Smooth muscle cell (in vitro differentiated cells): ENCODE data around the gene P2RY2. TPM values are rescaled to one million over a fixed set of nuclear protein-coding genes. Genes with fewer than 3 reads are reported as not detected.
"Not testable (repeated sequence)": the region's sequence is repeated elsewhere in the genome, so short reads cannot be mapped to it uniquely, and the experiment has no call there.

Experiments
- DNase-seq: peaks from one replicate; lab custom pipeline; 2025; ENCODE audit not compliant: unreplicated experiment; lab: John Stamatoyannopoulos, UW
- H2AFZ ChIP-seq: fragments of 200-600 bp; sonication (generic); 2 replicates; pipeline ENCODE4 v1.6.0; 2016; ENCODE audit warnings: antibody characterized with exemption, low read depth, mild to moderate bottlenecking
- H3F3A ChIP-seq: fragments of 200-600 bp; sonication (generic); 2 replicates; pipeline ENCODE4 v1.6.0; 2017; ENCODE audit warnings: antibody characterized with exemption, low read depth
- H3K27ac ChIP-seq: fragments of 200-600 bp; sonication (generic); 2 replicates; pipeline ENCODE4 v1.5.1; 2016; ENCODE audit warnings: low read depth, mild to moderate bottlenecking
- H3K27me3 ChIP-seq: fragments of 200-600 bp; sonication (generic); 2 replicates; pipeline ENCODE4 v1.6.1; 2016; ENCODE audit warnings: low read depth, mild to moderate bottlenecking
- H3K36me3 ChIP-seq: fragments of 200-600 bp; sonication (generic); 2 replicates; pipeline ENCODE4 v1.5.1; 2016; ENCODE audit warnings: low read depth
- H3K4me1 ChIP-seq: fragments of 200-600 bp; sonication (generic); 2 replicates; pipeline ENCODE4 v1.5.1; 2016; ENCODE audit warnings: low read depth
- H3K4me2 ChIP-seq: fragments of 200-600 bp; sonication (generic); 2 replicates; pipeline ENCODE4 v1.6.0; 2016; ENCODE audit warnings: mild to moderate bottlenecking
- H3K4me3 ChIP-seq: fragments of 200-600 bp; sonication (generic); 2 replicates; pipeline ENCODE4 v1.5.1; 2016; ENCODE audit warnings: mild to moderate bottlenecking
- H3K79me2 ChIP-seq: fragments of 200-600 bp; sonication (generic); 2 replicates; pipeline ENCODE4 v1.6.0; 2016; ENCODE audit warnings: low read depth, mild to moderate bottlenecking
- H3K9ac ChIP-seq: fragments of 200-600 bp; sonication (generic); 2 replicates; pipeline ENCODE4 v1.6.0; 2016; ENCODE audit warnings: low read depth
- H3K9me3 ChIP-seq: fragments of 200-600 bp; sonication (generic); replicated peaks from 2 replicates; pipeline ENCODE4 v1.5.1; 2016; ENCODE audit warnings: low read depth
- H4K20me1 ChIP-seq: fragments of 200-600 bp; sonication (generic); 2 replicates; pipeline ENCODE4 v1.6.0; 2016; ENCODE audit warnings: low read depth
- WGBS: methylation state at CpG from one replicate; pipeline ENCODE4 v1.1.7; 2016; ENCODE audit warnings: low lambda C conversion rate; 5-methylcytosine and 5-hydroxymethylcytosine counted together
- polyA plus RNA-seq: library from polyadenylated mRNA; unstranded; fragments of >200 nt; fragmentation: Nextera tagmentation; extraction: Ambion mirVana; gene quantifications from 2 replicates; pipeline ENCODE4 v1.2.1, GENCODE V29; 2016
- total RNA-seq: library from RNA; depleted of rRNA; stranded (reverse); fragments of >200 nt; gene quantifications from 2 replicates; pipeline ENCODE4 v1.2.3, GENCODE V29; 2014
- TF ChIP-seq, protein P1 (sequence below): fragments of 200-600 bp; sonication (generic); IDR thresholded peaks from 2 replicates; pipeline ENCODE4 v1.5.1; 2017; ENCODE audit warnings: borderline replicate concordance, mild to moderate bottlenecking, antibody characterized with exemption; ENCODE audit not compliant: insufficient read depth, poor library complexity, severe bottlenecking

P2RY2 gene
- total and polyA plus RNA-seq, 2 experiments from 2014 or later = 5.8 TPM; not detected in 1

DNA sequence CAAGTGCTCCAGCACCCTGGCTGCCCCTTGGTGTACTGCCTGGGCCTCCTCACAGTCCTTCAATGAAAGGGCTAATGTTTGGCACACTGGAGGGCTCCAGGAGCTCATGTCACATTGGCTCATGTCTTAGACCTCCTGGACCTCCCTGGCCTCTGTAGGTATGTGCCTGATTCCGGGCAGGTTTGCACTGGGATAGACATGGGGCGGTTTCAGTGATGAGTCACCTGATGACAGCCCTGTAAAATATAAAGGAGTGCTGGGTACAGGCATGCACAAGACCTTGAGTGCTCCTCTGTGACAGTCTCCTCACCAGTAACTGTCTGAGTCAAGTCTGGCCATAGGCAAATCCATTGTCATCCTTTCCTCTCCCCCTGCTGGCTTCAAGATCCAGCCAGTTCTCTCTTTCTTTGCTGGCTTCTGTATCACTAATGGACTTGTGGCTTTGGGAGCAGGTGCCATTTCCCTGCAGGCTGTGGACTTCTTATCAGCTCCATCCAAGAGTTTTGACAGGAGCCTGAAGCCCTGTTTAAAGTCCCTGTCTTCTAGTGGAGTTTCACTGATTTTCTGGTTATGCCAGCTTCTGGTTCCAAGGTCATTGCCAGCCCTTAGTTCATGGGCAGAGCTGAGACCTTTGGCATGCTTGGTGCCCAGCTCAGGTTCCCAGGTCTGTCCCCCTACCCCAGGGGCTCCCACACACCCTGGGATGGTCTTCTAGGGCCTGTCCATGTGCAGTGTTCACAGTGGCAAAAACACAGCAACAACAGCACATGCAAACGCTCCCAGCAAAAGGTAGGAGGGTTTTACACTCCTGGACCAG is 22.7 kb upstream of the P2RY2 start:
- H3K27ac ChIP-seq = peak overlapping the region; percentile 88
- DNase-seq = no peak

DNA sequence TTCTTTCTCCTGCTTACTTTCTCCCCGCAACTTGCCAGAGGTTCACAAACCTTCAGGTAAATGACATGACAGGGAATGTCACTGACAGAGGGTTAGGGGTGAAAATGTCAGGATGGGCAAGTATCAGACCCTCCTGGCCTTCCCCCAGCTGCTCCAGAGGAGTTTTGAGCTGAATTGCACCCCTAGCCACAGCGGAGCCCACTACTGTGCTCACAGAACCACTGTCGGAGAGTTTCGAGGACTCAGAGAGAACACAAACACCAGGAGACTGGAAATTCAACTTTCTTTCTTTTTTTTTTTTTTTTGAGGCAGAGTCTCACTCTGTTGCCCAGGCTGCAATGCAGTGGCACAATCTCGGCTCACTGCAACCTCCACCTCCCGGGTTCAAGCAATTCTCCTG is 21.5 kb upstream of the P2RY2 start:
- Histone ChIP-seq H3K79me2 (no peaks in the 10 kb centered on the region), H3K36me3 (no peaks in the 10 kb centered on the region), H3K27me3 (no peaks in the 10 kb centered on the region), H3K4me2 (no peak overlapping the region), H2AFZ (no peak overlapping the region), H3K4me1 (peaks cover 20% of the 10 kb centered on the region), H4K20me1 (no peaks in the 10 kb centered on the region), H3K4me3 (no peak overlapping the region), H3K27ac (no peak overlapping the region), H3K9ac (no peak overlapping the region), H3F3A (no peaks in the 10 kb centered on the region), H3K9me3 (no peaks in the 10 kb centered on the region)
- WGBS = 89% methylated on average over 6 of the region's 6 CpGs
- TF ChIP-seq, protein P1, sequence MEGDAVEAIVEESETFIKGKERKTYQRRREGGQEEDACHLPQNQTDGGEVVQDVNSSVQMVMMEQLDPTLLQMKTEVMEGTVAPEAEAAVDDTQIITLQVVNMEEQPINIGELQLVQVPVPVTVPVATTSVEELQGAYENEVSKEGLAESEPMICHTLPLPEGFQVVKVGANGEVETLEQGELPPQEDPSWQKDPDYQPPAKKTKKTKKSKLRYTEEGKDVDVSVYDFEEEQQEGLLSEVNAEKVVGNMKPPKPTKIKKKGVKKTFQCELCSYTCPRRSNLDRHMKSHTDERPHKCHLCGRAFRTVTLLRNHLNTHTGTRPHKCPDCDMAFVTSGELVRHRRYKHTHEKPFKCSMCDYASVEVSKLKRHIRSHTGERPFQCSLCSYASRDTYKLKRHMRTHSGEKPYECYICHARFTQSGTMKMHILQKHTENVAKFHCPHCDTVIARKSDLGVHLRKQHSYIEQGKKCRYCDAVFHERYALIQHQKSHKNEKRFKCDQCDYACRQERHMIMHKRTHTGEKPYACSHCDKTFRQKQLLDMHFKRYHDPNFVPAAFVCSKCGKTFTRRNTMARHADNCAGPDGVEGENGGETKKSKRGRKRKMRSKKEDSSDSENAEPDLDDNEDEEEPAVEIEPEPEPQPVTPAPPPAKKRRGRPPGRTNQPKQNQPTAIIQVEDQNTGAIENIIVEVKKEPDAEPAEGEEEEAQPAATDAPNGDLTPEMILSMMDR = no peak
- DNase-seq = no peak

More for the DNA sequence above, 22.7 kb upstream of the P2RY2 start:
- Histone ChIP-seq H4K20me1 (no peaks in the 10 kb centered on the region), H3K4me1 (peaks cover 8% of the 10 kb centered on the region), H3K9ac (peak overlapping the region; percentile 54), H3K36me3 (no peaks in the 10 kb centered on the region), H3K27me3 (no peaks in the 10 kb centered on the region), H3K9me3 (no peaks in the 10 kb centered on the region), H3K79me2 (no peaks in the 10 kb centered on the region), H3K4me2 (no peak overlapping the region), H3F3A (no peaks in the 10 kb centered on the region), H2AFZ (no peak overlapping the region), H3K4me3 (no peak overlapping the region)
- TF ChIP-seq, protein P1 = no peak
- WGBS = 66% methylated on average over 3 of the region's 3 CpGs

DNA sequence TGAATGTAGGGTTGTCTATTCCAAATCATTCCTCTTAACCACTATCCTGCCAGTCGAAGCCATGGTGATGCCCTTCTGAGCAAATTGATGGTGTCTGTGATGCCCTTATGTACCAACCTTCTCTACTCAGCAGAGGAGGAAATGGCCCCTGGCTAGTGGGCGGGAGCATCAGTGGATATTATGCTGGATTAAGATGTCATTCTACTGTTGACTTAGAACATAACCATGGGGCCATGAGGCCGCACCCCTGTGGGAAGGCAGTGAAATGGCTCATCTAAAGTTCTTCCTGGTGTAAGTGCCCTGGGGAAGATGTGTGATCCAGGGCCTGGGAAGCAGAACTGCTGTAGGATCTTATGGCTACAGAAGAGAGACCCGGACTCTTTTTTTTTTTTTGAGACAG is 20.7 kb upstream of the P2RY2 start:
- H2AFZ ChIP-seq = no peak overlapping the region
- DNase-seq = no peak
- H3K4me2 ChIP-seq = no peak overlapping the region
- no peaks in the 10 kb centered on the region for H3K27me3 ChIP-seq
- TF ChIP-seq, protein P1 = no peak
- peaks cover 23% of the 10 kb centered on the region for H3K4me1 ChIP-seq
- no peak overlapping the region for H3K9ac ChIP-seq
- H3K4me3 ChIP-seq = no peak overlapping the region
- WGBS = 91% methylated on average over 4 of the region's 4 CpGs
- H3K79me2 ChIP-seq = no peaks in the 10 kb centered on the region
- H3K9me3 ChIP-seq = no peaks in the 10 kb centered on the region
- no peaks in the 10 kb centered on the region for H3K36me3 ChIP-seq
- H4K20me1 ChIP-seq = no peaks in the 10 kb centered on the region
- H3K27ac ChIP-seq = no peak overlapping the region
- H3F3A ChIP-seq = no peaks in the 10 kb centered on the region

DNA sequence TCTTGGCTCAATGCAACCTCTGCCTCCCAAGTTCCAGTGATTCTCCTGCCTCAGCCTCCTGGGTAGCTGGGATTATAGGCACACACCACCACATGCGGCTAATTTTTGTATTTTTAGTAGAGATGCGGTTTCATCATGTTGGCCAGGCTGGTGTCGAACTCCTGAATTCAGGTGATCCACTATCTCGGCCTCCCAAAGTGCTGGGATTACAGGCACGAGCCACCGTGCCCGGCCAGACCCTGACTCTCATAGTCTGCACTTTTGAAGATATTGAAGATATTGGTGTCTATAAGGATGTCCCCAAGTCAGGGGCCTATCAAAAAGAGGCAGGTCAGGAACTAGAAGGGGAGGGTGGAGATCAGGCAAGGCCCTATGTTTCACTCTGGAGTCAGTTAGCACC is 20.3 kb upstream of the P2RY2 start:
- 94% methylated on average over 7 of the region's 7 CpGs for WGBS
- H2AFZ ChIP-seq = not testable (repeated sequence)

More for the DNA sequence above, 20.3 kb upstream of the P2RY2 start:
- H3F3A ChIP-seq, H3K4me3 ChIP-seq, H3K9ac ChIP-seq, H3K79me2 ChIP-seq, H3K36me3 ChIP-seq, H3K27ac ChIP-seq, H4K20me1 ChIP-seq, H3K9me3 ChIP-seq, H3K27me3 ChIP-seq, H3K4me2 ChIP-seq, DNase-seq: not testable (repeated sequence)
- H3K4me1 ChIP-seq = peaks cover 23% of the 10 kb centered on the region
